GM19240 (cell line): ENCODE measurements around the gene BCAP31.
"Not testable (repeated sequence)": the region's sequence is repeated elsewhere in the genome, so short reads cannot be mapped to it uniquely, and the experiment has no call there.

Source experiments
- DNase-seq: peaks from one replicate; pipeline ENCODE4 v3.0.0; 2011; ENCODE audit warnings: low spot score; ENCODE audit not compliant: insufficient read length

Gene BCAP31

GRCh38 chrX:153696538-153696937 is 27.6 kb downstream of the BCAP31 start:
- DNase-seq: not testable (repeated sequence)

- no peak for DNase-seq
Measured at GRCh38 chrX:153696100-153696499, 28.1 kb downstream of the BCAP31 start.

- DNase-seq: no peak
Measured at GRCh38 chrX:153694687-153695270, 29.4 kb downstream of the BCAP31 start.

- not testable (repeated sequence) for DNase-seq
Measured at GRCh38 chrX:153694256-153694655, 29.9 kb downstream of the BCAP31 start.

GRCh38 chrX:153693216-153694086 is 30.7 kb downstream of the BCAP31 start:
- DNase-seq: no peak

GRCh38 chrX:153692611-153693156 is 31.5 kb downstream of the BCAP31 start:
- no peak for DNase-seq

GRCh38 chrX:153692003-153692402 is 32.2 kb downstream of the BCAP31 start:
- no peak for DNase-seq

GRCh38 chrX:153691032-153691827 is 33.0 kb downstream of the BCAP31 start:
- not testable (repeated sequence) for DNase-seq

GRCh38 chrX:153690466-153690865 is 33.7 kb downstream of the BCAP31 start:
- DNase-seq: no peak

- no peak for DNase-seq
Measured at GRCh38 chrX:153689654-153690465, 34.3 kb downstream of the BCAP31 start.

GRCh38 chrX:153688911-153689590 is 35.1 kb downstream of the BCAP31 start:
- DNase-seq: no peak

- DNase-seq: no peak
Measured at GRCh38 chrX:153688506-153688905, 35.7 kb downstream of the BCAP31 start.

- no peak for DNase-seq
Measured at GRCh38 chrX:153688071-153688470, 36.1 kb downstream of the BCAP31 start.

GRCh38 chrX:153687121-153688039 is 36.8 kb downstream of the BCAP31 start, which contains the start of gene SLC6A8:
TSS of gene SLC6A8 (plus strand) at chrX:153687926. CDS start at chrX:153688575, 649 bp downstream.
- no peak for DNase-seq

- no peak for DNase-seq
Measured at GRCh38 chrX:153686711-153687110, 37.5 kb downstream of the BCAP31 start.

- no peak for DNase-seq
Measured at GRCh38 chrX:153685751-153686696, 38.2 kb downstream of the BCAP31 start.

GRCh38 chrX:153685156-153685536 is 39.0 kb downstream of the BCAP31 start:
- no peak for DNase-seq
